RWPE1 (cell line): Measurements from ENCODE around the gene POU3F2.

Experiments
- CTCF ChIA-PET: fragments of 350-600 bp; sonication (Branson Sonifier 250); formaldehyde crosslinking; extraction: SDS; loops from one replicate; lab custom pipeline; 2021; lab: Yijun Ruan, JAX
- POLR2A ChIA-PET: fragments of 400-600 bp; formaldehyde crosslinking; extraction: SDS; loops from one replicate; lab custom pipeline; 2020; ENCODE audit warnings: antibody characterized with exemption; ENCODE audit not compliant: low non-redundant PET; lab: Yijun Ruan, JAX
- DNase-seq: peaks from one replicate; pipeline ENCODE4 v3.0.0; 2012; ENCODE audit warnings: low spot score
- H3K27ac ChIP-seq: fragments of 450-650 bp; 2 replicates; pipeline ENCODE4 v1.5.1; 2017
- CTCF ChIP-seq: fragments of 450-650 bp; conservative IDR thresholded peaks from 2 replicates; pipeline ENCODE4 v1.5.1; 2017; ENCODE audit warnings: low read depth, mild to moderate bottlenecking

Gene POU3F2

DNA sequence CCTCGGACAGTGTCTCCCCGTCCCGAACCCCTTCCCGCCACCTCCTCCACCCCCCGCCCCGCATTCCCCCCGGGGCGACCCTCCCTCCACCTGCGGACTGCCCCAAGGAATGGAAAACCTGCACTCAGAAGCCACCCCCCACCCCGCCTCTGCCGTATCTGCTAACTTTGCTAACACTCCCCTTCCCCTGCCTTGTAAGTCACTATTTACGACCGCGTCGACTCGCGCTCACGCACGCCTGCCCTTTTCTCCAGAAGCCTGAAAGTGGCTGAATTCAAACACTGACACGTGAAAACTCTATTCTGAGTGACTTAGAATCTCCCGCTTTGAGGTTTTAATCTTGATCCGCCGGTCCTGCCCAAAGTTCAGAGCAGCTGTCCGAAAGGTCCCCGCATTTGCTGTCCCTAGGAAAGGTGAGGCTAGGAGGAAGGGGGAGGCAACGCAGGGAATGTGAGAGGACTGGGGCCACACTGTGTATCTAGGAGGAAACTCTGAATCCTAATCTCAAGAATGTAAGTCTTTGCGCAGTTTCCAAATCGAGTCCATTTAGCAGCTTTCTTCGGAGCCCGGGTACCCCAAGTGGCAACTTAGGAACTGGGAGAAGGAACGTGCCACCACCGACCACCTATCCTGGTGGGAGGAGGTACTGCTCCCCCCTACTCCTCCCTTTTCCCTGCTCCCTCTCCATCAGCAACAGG is 9.3 kb upstream of the POU3F2 start:
- CTCF ChIA-PET, result interaction anchor here (0.6 kb wide), 1 partner anchor 12 kb away, joined by 3 read pairs; no protein-coding TSS in a partner anchor
- no peak for TF ChIP-seq CTCF
- DNase-seq, result no peak
- H3K27ac ChIP-seq, result no peak overlapping the region
- POLR2A ChIA-PET, result no interaction called here

- no peak overlapping the region for H3K27ac ChIP-seq
- DNase-seq, result no peak
- TF ChIP-seq CTCF, result no peak
- ChIA-PET POLR2A (no interaction called here), CTCF (interaction anchor here (0.6 kb wide), 2 partner anchors 12 to 207 kb away, joined by 3 read pairs; no protein-coding TSS in a partner anchor)
These were observed 8.7 kb upstream of the POU3F2 start for GRCh38 chr6:98825600-98826230.

GRCh38 chr6:98827295-98828159 is 6.8 kb upstream of the POU3F2 start:
- H3K27ac ChIP-seq, result no peak overlapping the region
- POLR2A ChIA-PET, result no interaction called here

GRCh38 chr6:98828211-98828788 is 6.1 kb upstream of the POU3F2 start:
- TF ChIP-seq CTCF, result no peak
- ChIA-PET POLR2A (no interaction called here), CTCF (interaction anchor here (0.5 kb wide), 1 partner anchor 1751 kb away, joined by 5 read pairs; no protein-coding TSS in a partner anchor)
- H3K27ac ChIP-seq, result no peak overlapping the region
- DNase-seq, result no peak

More at GRCh38 chr6:98827295-98828159, 6.8 kb upstream of the POU3F2 start:
- CTCF ChIA-PET, result interaction anchor here (0.5 kb wide), 1 partner anchor 1751 kb away, joined by 5 read pairs; no protein-coding TSS in a partner anchor
- TF ChIP-seq CTCF, result no peak
- no peak for DNase-seq

- ChIA-PET POLR2A (no interaction called here), CTCF (no interaction called here)
- no peak overlapping the region for H3K27ac ChIP-seq
- TF ChIP-seq CTCF, result no peak
- DNase-seq, result no peak
These were observed 5.4 kb upstream of the POU3F2 start for GRCh38 chr6:98828941-98829411.
